GM12891 (cell line): ENCODE data around the gene SCAND1.

ENCODE experiments used
- PAX5 ChIP-seq: IDR thresholded peaks from 2 replicates; pipeline ENCODE4 v1.6.1; 2011; ENCODE audit warnings: low read length, moderate library complexity, mild to moderate bottlenecking; ENCODE audit not compliant: insufficient read depth, severe bottlenecking
- POLR2A ChIP-seq: IDR thresholded peaks from 2 replicates; pipeline ENCODE4 v1.6.1; 2011; ENCODE audit warnings: low read depth, low read length, control low read depth
- POLR2AphosphoS5 ChIP-seq: IDR thresholded peaks from 2 replicates; pipeline ENCODE4 v1.6.1; 2011; ENCODE audit warnings: low read depth, low read length, control low read depth
- POU2F2 ChIP-seq: IDR thresholded peaks from 2 replicates; pipeline ENCODE4 v1.6.1; 2011; ENCODE audit warnings: low read depth, mild to moderate bottlenecking, control low read depth, low read length, moderate library complexity
- SPI1 ChIP-seq: IDR thresholded peaks from 2 replicates; pipeline ENCODE4 v1.6.1; 2011; ENCODE audit warnings: low read depth, low read length, control low read depth
- TAF1 ChIP-seq: IDR thresholded peaks from 2 replicates; pipeline ENCODE4 v1.6.1; 2011; ENCODE audit warnings: low read depth, low read length, control low read depth

- TF ChIP-seq POLR2A (no peak), PAX5 (no peak), TAF1 (no peak), POLR2AphosphoS5 (no peak), SPI1 (no peak), POU2F2 (no peak)
Measured at GRCh38 chr20:35971981-35972380, 17.7 kb upstream of the SCAND1 start.
